ENCODE results near the gene KRTAP10-12. TPM values are rescaled to one million over a fixed set of nuclear protein-coding genes. Genes with fewer than 3 reads are reported as not detected.
A peak's percentile ranks its signal among the peaks of the same experiment; 100 is the strongest.

KRTAP10-12 gene
- total RNA-seq, 4 donors from 2014 or later = 2.1 TPM; not detected in 3

DNA sequence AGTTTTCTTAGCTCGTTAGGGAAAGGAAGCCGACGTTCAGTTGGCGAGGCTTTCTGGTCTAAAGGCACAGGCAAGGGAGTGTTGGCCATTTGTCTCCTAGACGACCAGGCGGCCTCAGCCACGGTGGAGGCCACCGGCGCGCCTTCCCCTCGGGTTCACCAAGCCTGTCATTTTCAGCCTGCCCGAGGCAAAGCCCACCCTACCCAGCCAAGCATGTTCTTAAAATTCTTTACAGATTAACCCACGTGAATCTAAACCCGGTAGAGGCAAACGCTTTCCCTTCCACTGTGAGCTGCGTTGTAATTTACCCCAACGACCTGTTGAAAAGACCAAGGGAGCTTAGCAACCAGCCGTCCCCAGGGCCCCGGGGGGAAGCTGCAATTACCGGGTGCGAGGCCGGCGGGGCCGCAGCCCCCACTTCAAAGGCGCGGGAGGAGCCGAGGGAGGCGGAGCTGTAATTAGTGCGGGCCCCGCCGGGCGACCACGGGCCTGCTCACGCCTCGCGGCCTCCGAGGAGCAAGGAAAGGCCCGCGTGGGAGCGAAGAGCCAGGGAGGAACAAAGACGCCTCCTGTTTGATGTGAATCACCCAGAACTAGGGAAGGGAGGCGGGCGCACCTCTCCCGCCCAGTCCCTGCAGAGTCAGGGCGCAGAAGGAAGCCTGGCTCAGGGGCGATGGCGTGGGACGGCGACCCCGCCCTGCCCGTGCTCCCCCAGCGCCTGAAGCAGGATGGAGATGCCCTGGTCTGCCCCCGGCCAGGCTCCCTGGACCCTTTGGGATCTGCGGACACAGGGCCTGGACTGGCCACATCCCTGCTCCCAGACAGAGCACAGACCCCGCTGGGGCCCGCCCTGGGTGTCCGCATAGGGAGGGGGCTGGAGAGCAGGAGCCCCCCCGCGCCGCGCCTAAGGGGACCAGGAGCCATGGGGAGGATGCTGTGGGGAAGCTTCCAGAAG, 26.5 kb downstream of the KRTAP10-12 start:
- 30 to 32% methylated on average over 51 to 58 of the region's 61 CpGs for WGBS, 2 donors
- intact Hi-C loops (cut with DNase I; ENCODE audit: low total_unique reads) = no loop called here
- TF ChIP-seq POLR2A (IDR thresholded peaks at IDR 0.05) = no peak
- TF ChIP-seq, protein P1, sequence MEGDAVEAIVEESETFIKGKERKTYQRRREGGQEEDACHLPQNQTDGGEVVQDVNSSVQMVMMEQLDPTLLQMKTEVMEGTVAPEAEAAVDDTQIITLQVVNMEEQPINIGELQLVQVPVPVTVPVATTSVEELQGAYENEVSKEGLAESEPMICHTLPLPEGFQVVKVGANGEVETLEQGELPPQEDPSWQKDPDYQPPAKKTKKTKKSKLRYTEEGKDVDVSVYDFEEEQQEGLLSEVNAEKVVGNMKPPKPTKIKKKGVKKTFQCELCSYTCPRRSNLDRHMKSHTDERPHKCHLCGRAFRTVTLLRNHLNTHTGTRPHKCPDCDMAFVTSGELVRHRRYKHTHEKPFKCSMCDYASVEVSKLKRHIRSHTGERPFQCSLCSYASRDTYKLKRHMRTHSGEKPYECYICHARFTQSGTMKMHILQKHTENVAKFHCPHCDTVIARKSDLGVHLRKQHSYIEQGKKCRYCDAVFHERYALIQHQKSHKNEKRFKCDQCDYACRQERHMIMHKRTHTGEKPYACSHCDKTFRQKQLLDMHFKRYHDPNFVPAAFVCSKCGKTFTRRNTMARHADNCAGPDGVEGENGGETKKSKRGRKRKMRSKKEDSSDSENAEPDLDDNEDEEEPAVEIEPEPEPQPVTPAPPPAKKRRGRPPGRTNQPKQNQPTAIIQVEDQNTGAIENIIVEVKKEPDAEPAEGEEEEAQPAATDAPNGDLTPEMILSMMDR (IDR thresholded peaks at IDR 0.05) = no peak
- DNase-seq (ENCODE audit: low spot score in 2 of 2) = peak in 1 of 2 donors; percentile 78
- no peak overlapping the region for H3K4me3 ChIP-seq (ENCODE audit: low read depth, poor library complexity, severe bottlenecking)

DNA sequence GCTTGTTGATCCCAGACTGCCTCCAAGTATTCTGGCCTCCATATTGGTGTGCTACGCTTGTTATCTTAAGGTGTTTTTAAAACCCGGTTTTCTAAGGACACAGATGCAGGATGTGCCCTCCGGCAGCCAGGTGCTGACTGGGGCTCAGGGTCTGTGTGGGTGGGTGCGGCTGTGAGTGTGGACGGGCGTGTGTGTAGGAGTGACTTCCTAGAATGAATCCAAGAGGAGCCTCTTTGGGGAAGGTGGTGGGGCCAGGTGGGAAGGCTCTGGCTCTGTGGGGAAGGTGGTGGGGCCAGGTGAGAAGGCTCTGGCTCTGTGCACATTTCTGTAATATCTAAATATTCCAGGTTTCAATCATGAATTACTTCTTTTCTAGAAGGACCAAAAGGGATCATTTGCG, 27.2 kb downstream of the KRTAP10-12 start:
- intact Hi-C loops (cut with DNase I; ENCODE audit: low total_unique reads) = no loop called here
- WGBS, 2 donors = 75 to 85% methylated on average over 7 of the region's 7 CpGs
- DNase-seq (ENCODE audit: low spot score in 2 of 2) = no peak
- H3K4me3 ChIP-seq (ENCODE audit: low read depth, poor library complexity, severe bottlenecking) = no peak overlapping the region
- no peak for TF ChIP-seq POLR2A (IDR thresholded peaks at IDR 0.05)
- TF ChIP-seq, protein P1 (IDR thresholded peaks at IDR 0.05) = no peak

DNA sequence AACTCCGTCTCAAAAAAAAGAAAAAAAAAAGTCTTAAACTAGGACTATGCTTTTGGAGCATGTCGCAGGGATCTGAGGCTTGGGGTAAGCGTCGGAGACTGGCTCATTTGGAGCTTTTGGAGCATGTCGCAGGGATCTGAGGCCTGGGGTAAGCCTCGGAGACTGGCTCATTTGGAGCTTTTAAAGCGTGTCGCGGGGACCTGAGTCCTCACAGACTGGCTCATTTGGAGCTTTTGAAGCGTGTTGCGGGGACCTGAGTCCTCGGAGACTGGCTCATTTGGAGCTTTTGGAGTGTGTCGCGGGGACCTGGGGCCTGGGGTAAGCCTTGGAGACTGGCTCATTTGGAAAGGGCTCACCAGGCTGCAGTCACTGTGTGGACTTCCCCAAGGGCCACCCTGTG, 28.0 kb downstream of the KRTAP10-12 start:
- no peak for TF ChIP-seq POLR2A (IDR thresholded peaks at IDR 0.05)
- TF ChIP-seq, protein P1 (IDR thresholded peaks at IDR 0.05) = no peak
- 91 to 92% methylated on average over 14 of the region's 14 CpGs for WGBS, 2 donors
- intact Hi-C loops (cut with DNase I; ENCODE audit: low total_unique reads) = no loop called here
- peak in 1 of 2 donors; percentile 56 for DNase-seq (ENCODE audit: low spot score in 2 of 2)
- no peak overlapping the region for H3K4me3 ChIP-seq (ENCODE audit: low read depth, poor library complexity, severe bottlenecking)

DNA sequence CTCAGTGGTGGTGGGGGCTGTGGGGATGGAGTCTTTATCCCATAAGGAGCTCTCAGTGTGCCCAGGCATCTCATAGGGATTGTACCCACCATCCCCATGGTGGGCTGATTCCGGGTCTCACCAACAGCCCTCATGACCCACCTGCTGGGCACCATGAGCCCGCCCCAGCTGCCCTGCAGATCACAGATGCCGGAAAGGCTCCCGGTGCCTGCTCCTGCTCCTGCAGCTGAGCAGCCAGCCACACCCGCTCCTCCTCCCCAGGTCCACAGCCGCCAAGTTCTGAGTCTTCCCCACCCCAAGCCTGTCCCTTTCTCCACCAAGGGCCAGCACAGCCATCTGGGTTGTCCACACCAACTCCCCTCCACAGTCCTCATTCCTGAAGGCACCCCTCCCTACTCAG, 29.9 kb downstream of the KRTAP10-12 start:
- TF ChIP-seq, protein P1 (IDR thresholded peaks at IDR 0.05) = no peak
- no peak for TF ChIP-seq POLR2A (IDR thresholded peaks at IDR 0.05)
- intact Hi-C loops (cut with DNase I; ENCODE audit: low total_unique reads) = no loop called here
- H3K4me3 ChIP-seq (ENCODE audit: low read depth, poor library complexity, severe bottlenecking) = no peak overlapping the region
- DNase-seq (ENCODE audit: low spot score in 2 of 2) = peak in 1 of 2 donors; percentile 56
- WGBS, 2 donors = 55 to 58% methylated on average over 6 of the region's 6 CpGs

DNA sequence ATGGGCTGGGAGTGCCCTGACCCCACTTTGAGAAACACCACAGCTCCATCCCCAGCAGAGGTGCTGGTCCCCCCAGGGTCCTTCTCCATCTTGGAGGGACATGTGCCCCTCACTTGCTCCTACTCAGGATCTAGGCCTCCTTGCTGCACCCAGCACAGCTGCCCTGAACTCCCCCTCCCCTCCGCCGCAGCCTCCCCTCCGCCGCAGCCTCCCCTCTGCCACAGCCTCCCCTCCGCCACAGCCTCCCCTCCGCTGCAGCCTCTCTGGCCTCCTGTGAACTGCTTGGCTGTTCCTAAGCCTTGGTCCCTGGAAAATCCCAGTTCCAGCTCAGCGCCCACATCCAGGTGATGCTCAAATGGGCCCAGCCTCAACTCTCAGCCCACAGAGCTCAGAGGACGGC, 30.3 kb downstream of the KRTAP10-12 start:
- intact Hi-C loops (cut with DNase I; ENCODE audit: low total_unique reads) = no loop called here
- H3K4me3 ChIP-seq (ENCODE audit: low read depth, poor library complexity, severe bottlenecking) = no peak overlapping the region
- TF ChIP-seq POLR2A (IDR thresholded peaks at IDR 0.05) = no peak
- TF ChIP-seq, protein P1 (IDR thresholded peaks at IDR 0.05) = no peak
- peak in 1 of 2 donors; percentile 61 for DNase-seq (ENCODE audit: low spot score in 2 of 2)
- WGBS, 2 donors = 96 to 97% methylated on average over 8 of the region's 8 CpGs

Data from lower leg skin (tissue), 4 donors.